Cardiac muscle cell (in vitro differentiated cells and primary cell): ENCODE results near the gene MCAT. TPM values are rescaled to one million over a fixed set of nuclear protein-coding genes. Genes with fewer than 3 reads are reported as not detected.

Experiments
- DNase-seq, 2 donors: peaks; one replicate each; pipeline versions ENCODE4 v3.0.0 to v3.0.0-alpha.2; 2010 to 2017; ENCODE audit warnings: low read depth in 1 of 2, low spot score in 1 of 2
- H3K27ac ChIP-seq: fragments of 200-600 bp; sonication (generic); 2 replicates; pipeline ENCODE4 v1.5.1; 2016
- H3K27me3 ChIP-seq: fragments of 200-600 bp; sonication (generic); 2 replicates; pipeline ENCODE4 v1.6.0; 2016; ENCODE audit warnings: control low read depth
- H3K36me3 ChIP-seq: fragments of 200-600 bp; sonication (generic); 2 replicates; pipeline ENCODE4 v1.5.1; 2016; ENCODE audit warnings: control low read depth
- H3K4me1 ChIP-seq: fragments of 200-600 bp; sonication (generic); 2 replicates; pipeline ENCODE4 v1.8.1; 2017; ENCODE audit warnings: low read depth, mild to moderate bottlenecking, mixed run types
- H3K4me3 ChIP-seq: fragments of 200-600 bp; sonication (generic); 2 replicates; pipeline ENCODE4 v1.5.1; 2016; ENCODE audit warnings: mild to moderate bottlenecking
- H3K9me3 ChIP-seq: fragments of 200-600 bp; sonication (generic); 2 replicates; pipeline ENCODE4 v1.5.1; 2017; ENCODE audit warnings: low read depth, mild to moderate bottlenecking, control low read depth
- polyA plus RNA-seq: library from polyadenylated mRNA; unstranded; fragments of >200 nt; fragmentation: Nextera tagmentation; extraction: Ambion mirVana; gene quantifications from 2 replicates; pipeline ENCODE4 v1.2.1, GENCODE V29; 2016
- total RNA-seq: library from RNA; depleted of rRNA; stranded (reverse); fragments of >200 nt; gene quantifications from 2 replicates; pipeline ENCODE4 v1.2.3, GENCODE V29; 2016
- TF ChIP-seq, protein P1 (sequence below): IDR thresholded peaks from 2 replicates; pipeline ENCODE4 v1.5.1; 2012; ENCODE audit warnings: low read depth, mild to moderate bottlenecking, low read length

MCAT gene
- total and polyA plus RNA-seq, 2 experiments from 2014 or later, result 46.8 to 47.1 TPM

DNA sequence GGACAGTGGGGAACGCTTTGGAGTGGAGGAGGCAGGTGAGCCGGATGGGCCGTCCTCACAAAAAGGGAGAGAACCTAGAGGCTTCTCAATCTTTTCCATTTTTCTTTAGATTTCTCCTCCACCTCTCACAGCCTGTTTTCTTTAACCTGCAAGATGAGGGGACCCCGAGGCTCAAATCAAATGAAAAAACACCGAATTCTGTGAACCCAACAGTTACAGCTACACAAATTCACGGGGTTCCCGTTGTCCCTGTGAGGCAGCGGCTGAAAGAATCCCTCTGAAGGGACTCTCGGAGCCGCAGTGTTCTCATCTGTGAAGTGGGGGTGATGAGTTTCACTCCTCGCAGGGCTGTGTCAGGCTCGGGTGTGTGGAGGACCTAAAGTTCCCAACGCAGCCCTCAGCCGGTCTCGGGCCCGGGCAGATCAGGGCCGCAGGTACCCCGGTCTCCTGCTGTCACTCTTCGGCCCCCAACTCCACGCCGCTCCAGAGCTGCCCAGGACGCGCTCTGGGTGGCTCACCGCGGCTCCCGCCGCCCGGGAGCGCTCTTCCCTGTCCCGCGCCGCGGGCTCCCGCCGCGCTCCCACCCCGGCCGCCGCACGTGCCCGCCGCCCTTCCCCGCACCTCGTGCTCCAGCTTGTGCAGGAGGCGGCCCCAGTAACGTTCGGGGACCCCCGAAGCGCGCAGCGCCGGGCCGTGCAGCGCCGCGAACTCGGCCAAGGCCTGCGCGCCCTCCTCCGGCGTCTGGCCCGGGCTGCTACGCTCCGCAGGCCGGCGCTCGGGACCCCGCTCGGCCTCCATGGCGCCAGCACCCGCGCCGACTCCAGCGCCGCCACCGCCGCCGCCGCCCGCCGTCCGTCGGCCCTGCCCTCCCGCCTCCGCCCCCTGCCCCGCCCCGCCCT lies 43.3 kb upstream of the MCAT start, which contains the start of gene TTLL12:
TTLL12 (minus strand) TSS at position 863 of the 899 bp plus-strand sequence; CDS start at position 798, 65 bp downstream.
- peaks cover 12% of the 10 kb centered on the region for H3K4me1 ChIP-seq
- no peaks in the 10 kb centered on the region for H3K27me3 ChIP-seq
- no peaks in the 10 kb centered on the region for H3K36me3 ChIP-seq
- peak within 1 kb of the TSS; percentile 92 for H3K27ac ChIP-seq
- peak within 1 kb of the TSS; percentile 94 for H3K4me3 ChIP-seq
- H3K9me3 ChIP-seq, result no peaks in the 10 kb centered on the region
- peak; percentile 73 to 83 for DNase-seq
- TF ChIP-seq, protein P1, sequence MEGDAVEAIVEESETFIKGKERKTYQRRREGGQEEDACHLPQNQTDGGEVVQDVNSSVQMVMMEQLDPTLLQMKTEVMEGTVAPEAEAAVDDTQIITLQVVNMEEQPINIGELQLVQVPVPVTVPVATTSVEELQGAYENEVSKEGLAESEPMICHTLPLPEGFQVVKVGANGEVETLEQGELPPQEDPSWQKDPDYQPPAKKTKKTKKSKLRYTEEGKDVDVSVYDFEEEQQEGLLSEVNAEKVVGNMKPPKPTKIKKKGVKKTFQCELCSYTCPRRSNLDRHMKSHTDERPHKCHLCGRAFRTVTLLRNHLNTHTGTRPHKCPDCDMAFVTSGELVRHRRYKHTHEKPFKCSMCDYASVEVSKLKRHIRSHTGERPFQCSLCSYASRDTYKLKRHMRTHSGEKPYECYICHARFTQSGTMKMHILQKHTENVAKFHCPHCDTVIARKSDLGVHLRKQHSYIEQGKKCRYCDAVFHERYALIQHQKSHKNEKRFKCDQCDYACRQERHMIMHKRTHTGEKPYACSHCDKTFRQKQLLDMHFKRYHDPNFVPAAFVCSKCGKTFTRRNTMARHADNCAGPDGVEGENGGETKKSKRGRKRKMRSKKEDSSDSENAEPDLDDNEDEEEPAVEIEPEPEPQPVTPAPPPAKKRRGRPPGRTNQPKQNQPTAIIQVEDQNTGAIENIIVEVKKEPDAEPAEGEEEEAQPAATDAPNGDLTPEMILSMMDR, result no peak

DNA sequence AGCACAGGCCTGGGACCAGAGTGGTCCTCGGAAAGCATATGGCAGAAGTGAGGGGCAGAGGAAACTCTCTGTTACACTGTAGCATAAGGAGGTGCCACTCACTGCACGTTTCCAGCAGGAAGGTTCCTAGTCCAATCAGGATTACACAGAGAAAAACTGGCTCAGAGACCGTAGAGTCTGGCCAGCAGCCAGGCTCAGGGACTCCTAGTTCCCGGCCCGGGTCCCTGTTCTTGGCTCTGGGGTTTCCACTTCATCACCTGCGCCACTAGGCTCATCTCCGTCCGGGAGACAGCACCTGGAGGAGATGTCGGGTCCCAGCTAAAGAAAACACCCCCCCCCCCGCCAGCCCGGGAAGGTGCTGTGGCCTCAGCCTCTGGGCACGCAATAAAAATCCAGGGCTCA lies 42.7 kb upstream of the MCAT start:
- H3K9me3 ChIP-seq, result no peaks in the 10 kb centered on the region
- no peak overlapping the region for H3K27ac ChIP-seq
- H3K27me3 ChIP-seq, result no peaks in the 10 kb centered on the region
- H3K4me1 ChIP-seq, result peaks cover 12% of the 10 kb centered on the region
- H3K36me3 ChIP-seq, result no peaks in the 10 kb centered on the region
- peak overlapping the region; percentile 94 for H3K4me3 ChIP-seq
- TF ChIP-seq, protein P1, result no peak
- peak; percentile 23 to 50 for DNase-seq

DNA sequence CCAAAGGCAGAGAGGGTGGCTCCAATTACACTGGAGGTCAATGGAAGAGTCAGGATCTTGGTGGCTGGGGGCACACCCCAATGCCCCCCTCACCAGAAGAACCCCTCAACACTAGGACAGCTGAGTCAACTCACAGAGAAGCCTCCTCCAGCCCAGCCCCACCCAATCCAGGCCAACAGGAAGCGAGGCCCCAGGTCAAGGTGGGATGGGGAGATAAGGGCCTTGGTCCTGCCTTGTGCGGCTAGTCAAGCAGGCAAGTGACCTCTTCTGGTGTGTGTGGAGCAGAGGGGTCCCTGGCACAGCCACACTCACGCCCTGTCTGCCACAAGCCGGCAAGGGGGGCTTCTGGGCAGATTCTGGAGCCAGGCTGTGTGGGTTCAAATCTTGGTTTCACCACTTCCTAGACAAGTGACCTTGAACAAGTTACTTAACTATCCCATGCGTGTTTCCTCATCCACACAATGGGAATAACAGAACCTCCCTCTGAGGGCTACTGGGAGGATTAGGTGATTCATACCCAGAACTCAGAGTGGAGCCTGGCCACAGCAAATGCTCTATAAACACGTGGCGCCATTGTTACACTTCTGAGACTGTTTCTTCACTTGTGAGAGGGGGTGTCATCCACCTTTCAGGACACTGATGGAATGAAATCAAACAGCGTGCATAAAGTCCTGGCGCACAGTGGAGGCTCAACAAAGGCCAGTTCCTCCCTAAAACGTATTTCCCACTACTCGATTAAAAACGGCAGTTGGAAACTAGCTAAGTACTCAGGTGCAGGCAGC lies 40.5 kb upstream of the MCAT start:
- DNase-seq, result peak in 1 of 2 donors; percentile 75
- H3K27ac ChIP-seq, result no peak overlapping the region
- TF ChIP-seq, protein P1, result no peak
- peaks cover 12% of the 10 kb centered on the region for H3K4me1 ChIP-seq
- no peaks in the 10 kb centered on the region for H3K27me3 ChIP-seq
- H3K36me3 ChIP-seq, result peaks cover 6% of the 10 kb centered on the region
- no peaks in the 10 kb centered on the region for H3K9me3 ChIP-seq
- H3K4me3 ChIP-seq, result no peak overlapping the region

DNA sequence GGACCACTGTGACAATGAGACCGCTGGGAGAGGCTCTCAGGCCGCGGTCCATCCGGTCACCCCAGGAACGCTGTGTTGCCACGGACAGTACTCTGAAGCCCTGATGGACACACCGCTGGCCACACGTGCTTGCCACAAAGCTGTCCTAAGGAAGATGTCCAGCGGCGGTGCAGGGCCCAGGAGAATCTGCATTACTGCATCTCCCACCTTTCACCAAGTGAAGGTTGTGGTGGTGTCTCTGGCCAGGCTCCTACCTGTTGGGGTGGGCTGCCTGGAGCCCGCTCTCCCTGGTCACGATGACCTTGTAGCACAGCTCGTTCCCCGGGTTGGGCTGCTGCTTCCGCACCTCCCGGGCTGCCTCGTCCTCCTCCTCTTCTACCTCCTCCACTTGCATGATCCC lies 39.5 kb upstream of the MCAT start:
- H3K9me3 ChIP-seq, result no peaks in the 10 kb centered on the region
- TF ChIP-seq, protein P1, result no peak
- H3K4me1 ChIP-seq, result peaks cover 8% of the 10 kb centered on the region
- DNase-seq, result no peak
- H3K4me3 ChIP-seq, result no peak overlapping the region
- peaks cover 6% of the 10 kb centered on the region for H3K36me3 ChIP-seq
- no peaks in the 10 kb centered on the region for H3K27me3 ChIP-seq
- H3K27ac ChIP-seq, result no peak overlapping the region

DNA sequence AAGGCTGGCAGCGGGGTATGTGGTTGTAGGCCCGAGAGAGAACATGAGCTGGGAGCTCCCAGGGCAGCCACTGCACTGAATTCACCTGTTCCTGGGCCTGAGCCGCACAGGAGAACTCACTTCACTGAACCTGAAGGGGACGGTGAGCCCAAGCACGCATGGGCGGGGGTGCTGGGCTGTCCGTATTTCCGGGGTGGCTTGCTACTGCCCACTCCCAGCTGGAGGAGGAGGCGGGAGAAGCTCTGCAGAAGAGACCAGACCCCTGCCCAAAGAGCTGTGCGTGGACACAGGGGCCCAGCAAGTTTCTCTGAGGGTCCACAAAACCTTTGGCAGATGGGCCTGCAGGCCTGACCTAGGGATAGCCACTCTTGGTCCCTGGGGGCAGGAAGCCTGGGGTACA lies 38.9 kb upstream of the MCAT start:
- Histone ChIP-seq H3K4me1 (peaks cover 7% of the 10 kb centered on the region), H3K27me3 (no peaks in the 10 kb centered on the region), H3K9me3 (no peaks in the 10 kb centered on the region), H3K36me3 (peaks cover 6% of the 10 kb centered on the region), H3K4me3 (no peak overlapping the region), H3K27ac (no peak overlapping the region)
- TF ChIP-seq, protein P1, result no peak
- no peak for DNase-seq
